ENCODE measurements around the gene FMNL3. TPM values are rescaled to one million over a fixed set of nuclear protein-coding genes. Genes with fewer than 3 reads are reported as not detected.

FMNL3 gene
- total and polyA plus RNA-seq, 2 of the 13 experiments (the other 11 are each of a cell fraction or from before 2014, with no cell fraction given): 0.44 to 1.1 TPM

DNA sequence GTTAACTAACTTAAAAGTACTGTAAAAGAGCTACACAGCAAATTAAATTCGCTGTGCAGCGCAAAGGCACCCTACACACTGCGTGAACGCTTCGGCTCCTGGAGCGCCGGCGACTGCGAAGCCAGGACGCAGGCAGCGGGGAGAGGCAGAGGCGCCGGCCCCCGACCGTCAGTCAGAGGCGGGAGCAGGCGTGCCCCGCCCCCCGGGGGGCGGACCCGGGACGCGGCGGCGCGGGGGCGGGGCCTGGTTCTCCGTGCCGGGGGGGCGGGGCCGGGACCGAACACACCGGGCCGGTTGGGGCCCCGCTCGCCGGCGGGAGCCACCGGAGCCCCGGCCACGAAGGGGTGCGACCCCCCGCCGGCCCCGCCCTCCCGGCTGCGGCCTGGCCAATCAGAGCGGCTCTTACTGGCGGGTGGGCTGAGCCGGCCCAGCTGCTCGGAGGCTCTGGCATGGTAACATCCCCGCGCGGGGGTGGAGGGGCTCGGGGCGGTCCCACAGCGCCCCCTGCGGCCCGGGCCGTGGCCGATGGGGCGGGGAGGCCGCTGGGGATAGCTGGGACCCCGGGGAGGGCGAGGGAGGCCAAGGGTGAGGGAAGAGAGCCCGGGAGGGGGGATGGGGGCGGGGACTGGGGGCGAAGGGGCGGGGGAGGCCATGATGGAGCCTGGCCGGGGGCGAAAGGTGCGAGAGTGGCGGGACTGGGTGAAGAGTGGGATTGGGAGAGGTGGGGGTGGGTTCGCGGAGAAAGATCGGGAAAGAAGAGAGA is 83.9 kb downstream of the FMNL3 start, which contains the start of gene PRPF40B (continued):
- TF ChIP-seq, protein P1, sequence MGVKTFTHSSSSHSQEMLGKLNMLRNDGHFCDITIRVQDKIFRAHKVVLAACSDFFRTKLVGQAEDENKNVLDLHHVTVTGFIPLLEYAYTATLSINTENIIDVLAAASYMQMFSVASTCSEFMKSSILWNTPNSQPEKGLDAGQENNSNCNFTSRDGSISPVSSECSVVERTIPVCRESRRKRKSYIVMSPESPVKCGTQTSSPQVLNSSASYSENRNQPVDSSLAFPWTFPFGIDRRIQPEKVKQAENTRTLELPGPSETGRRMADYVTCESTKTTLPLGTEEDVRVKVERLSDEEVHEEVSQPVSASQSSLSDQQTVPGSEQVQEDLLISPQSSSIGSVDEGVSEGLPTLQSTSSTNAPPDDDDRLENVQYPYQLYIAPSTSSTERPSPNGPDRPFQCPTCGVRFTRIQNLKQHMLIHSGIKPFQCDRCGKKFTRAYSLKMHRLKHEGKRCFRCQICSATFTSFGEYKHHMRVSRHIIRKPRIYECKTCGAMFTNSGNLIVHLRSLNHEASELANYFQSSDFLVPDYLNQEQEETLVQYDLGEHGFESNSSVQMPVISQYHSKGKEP (CRISPR knock-in tag; IDR thresholded peaks at IDR 0.05): no peak
- no peak for TF ChIP-seq U2AF2 (IDR thresholded peaks at IDR 0.05; ENCODE audit: low read depth, low read length)
- no peak for TF ChIP-seq PTBP1 (IDR thresholded peaks at IDR 0.05; ENCODE audit: low read depth, low read length, poor library complexity, severe bottlenecking)
- peak; percentile 67 for TF ChIP-seq ZNF747 (CRISPR knock-in tag; IDR thresholded peaks at IDR 0.05; ENCODE audit: borderline replicate concordance)
- TF ChIP-seq, protein P2, sequence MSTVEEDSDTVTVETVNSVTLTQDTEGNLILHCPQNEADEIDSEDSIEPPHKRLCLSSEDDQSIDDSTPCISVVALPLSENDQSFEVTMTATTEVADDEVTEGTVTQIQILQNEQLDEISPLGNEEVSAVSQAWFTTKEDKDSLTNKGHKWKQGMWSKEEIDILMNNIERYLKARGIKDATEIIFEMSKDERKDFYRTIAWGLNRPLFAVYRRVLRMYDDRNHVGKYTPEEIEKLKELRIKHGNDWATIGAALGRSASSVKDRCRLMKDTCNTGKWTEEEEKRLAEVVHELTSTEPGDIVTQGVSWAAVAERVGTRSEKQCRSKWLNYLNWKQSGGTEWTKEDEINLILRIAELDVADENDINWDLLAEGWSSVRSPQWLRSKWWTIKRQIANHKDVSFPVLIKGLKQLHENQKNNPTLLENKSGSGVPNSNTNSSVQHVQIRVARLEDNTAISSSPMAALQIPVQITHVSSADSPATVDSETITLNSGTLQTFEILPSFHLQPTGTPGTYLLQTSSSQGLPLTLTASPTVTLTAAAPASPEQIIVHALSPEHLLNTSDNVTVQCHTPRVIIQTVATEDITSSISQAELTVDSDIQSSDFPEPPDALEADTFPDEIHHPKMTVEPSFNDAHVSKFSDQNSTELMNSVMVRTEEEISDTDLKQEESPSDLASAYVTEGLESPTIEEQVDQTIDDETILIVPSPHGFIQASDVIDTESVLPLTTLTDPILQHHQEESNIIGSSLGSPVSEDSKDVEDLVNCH (CRISPR knock-in tag; IDR thresholded peaks at IDR 0.05): no peak
- TF ChIP-seq ZNF614 (CRISPR knock-in tag; IDR thresholded peaks at IDR 0.05; ENCODE audit: borderline replicate concordance): 0 out of 2 replicates have a peak, but pooled peaks have one; percentile 54
- TF ChIP-seq ZNF704 (CRISPR knock-in tag; IDR thresholded peaks at IDR 0.05; ENCODE audit: borderline replicate concordance): no peak
- TF ChIP-seq, protein P3, sequence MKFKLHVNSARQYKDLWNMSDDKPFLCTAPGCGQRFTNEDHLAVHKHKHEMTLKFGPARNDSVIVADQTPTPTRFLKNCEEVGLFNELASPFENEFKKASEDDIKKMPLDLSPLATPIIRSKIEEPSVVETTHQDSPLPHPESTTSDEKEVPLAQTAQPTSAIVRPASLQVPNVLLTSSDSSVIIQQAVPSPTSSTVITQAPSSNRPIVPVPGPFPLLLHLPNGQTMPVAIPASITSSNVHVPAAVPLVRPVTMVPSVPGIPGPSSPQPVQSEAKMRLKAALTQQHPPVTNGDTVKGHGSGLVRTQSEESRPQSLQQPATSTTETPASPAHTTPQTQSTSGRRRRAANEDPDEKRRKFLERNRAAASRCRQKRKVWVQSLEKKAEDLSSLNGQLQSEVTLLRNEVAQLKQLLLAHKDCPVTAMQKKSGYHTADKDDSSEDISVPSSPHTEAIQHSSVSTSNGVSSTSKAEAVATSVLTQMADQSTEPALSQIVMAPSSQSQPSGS (CRISPR knock-in tag; IDR thresholded peaks at IDR 0.05): no peak
- no peak for TF ChIP-seq RAD21 (CRISPR knock-in tag; IDR thresholded peaks at IDR 0.05)
- TF ChIP-seq CHCHD3 (CRISPR knock-in tag; IDR thresholded peaks at IDR 0.05): no peak
- TF ChIP-seq RARA (CRISPR knock-in tag; IDR thresholded peaks at IDR 0.05): no peak
- TF ChIP-seq ZNF598 (CRISPR knock-in tag; IDR thresholded peaks at IDR 0.05; ENCODE audit: borderline replicate concordance): no peak
- TF ChIP-seq DPF2 (CRISPR knock-in tag; IDR thresholded peaks at IDR 0.05; ENCODE audit: borderline replicate concordance, low read depth): no peak
- no peak for TF ChIP-seq GRHL1 (CRISPR knock-in tag; conservative IDR thresholded peaks at IDR 0.05)
- TF ChIP-seq ZNF280D (CRISPR knock-in tag; IDR thresholded peaks at IDR 0.05): no peak
